ENCODE data around the gene VPS37D. TPM values are rescaled to one million over a fixed set of nuclear protein-coding genes. Genes with fewer than 3 reads are reported as not detected.

VPS37D gene
- total and polyA plus RNA-seq, 2 experiments from 2014 or later, result 2.2 to 7.0 TPM

- no peak for TF ChIP-seq EZH2phosphoT487 (IDR thresholded peaks at IDR 0.05; ENCODE audit: unreplicated experiment)
- no peak for TF ChIP-seq EZH2 (IDR thresholded peaks at IDR 0.05; ENCODE audit: low read depth, unreplicated experiment)
- no peak for TF ChIP-seq ZNF331 (CRISPR knock-in tag; IDR thresholded peaks at IDR 0.05; ENCODE audit: low read depth)
- TF ChIP-seq STAT1 (IDR thresholded peaks at IDR 0.05; ENCODE audit: unreplicated experiment), result no peak
- no peak for TF ChIP-seq CREB1 (CRISPR knock-in tag; IDR thresholded peaks at IDR 0.05; ENCODE audit: low read depth)
Observed at GRCh38 chr7:73669858-73670385, 2.3 kb downstream of the VPS37D start (continued).

- H3K9me2 ChIP-seq (ENCODE audit: insufficient read depth), result no peaks in the 10 kb centered on the region
- peaks cover 11% of the 10 kb centered on the region for H3K27me3 ChIP-seq (ENCODE audit: insufficient read depth)
- H3K4me1 Mint-ChIP-seq, result peaks cover 17% of the 10 kb centered on the region; the same call in 2 of the 3 replicates
- no peak overlapping the region for H3K4me3 Mint-ChIP-seq
- ATAC-seq, result peak; percentile 17
- no peaks in the 10 kb centered on the region for H3K9me3 Mint-ChIP-seq
- DNase-seq (ENCODE audit: low spot score), result no peak
- H3K36me3 ChIP-seq (ENCODE audit: insufficient read depth), result no peaks in the 10 kb centered on the region
- TF ChIP-seq STAT1 (IDR thresholded peaks at IDR 0.05; ENCODE audit: unreplicated experiment), result no peak
- TF ChIP-seq POLR2AphosphoS5 (IDR thresholded peaks at IDR 0.05; ENCODE audit: low read depth), result no peak
- TF ChIP-seq EZH2phosphoT487 (IDR thresholded peaks at IDR 0.05; ENCODE audit: unreplicated experiment), result no peak
- TF ChIP-seq EZH2 (IDR thresholded peaks at IDR 0.05; ENCODE audit: low read depth, unreplicated experiment), result no peak
- TF ChIP-seq CTCF (conservative IDR thresholded peaks at IDR 0.05; ENCODE audit: low read depth in 2 of 2), result no peak
- peaks cover 19% of the 10 kb centered on the region; the same call in 1 of the 2 replicates for H3K4me1 ChIP-seq (ENCODE audit: insufficient read depth)
- H4K20me1 ChIP-seq (replicated peaks; ENCODE audit: insufficient read depth), result no peaks in the 10 kb centered on the region; the same call in 1 of the 2 replicates
- H3K4me2 ChIP-seq, result peak overlapping the region; percentile 76
- peak overlapping the region; percentile 49 for H3K4me3 ChIP-seq
- no peaks in the 10 kb centered on the region for H3K79me2 ChIP-seq (replicated peaks; ENCODE audit: insufficient read depth)
- H3F3A ChIP-seq (replicated peaks; ENCODE audit: low read depth), result 0 out of 2 replicates have a peak, but pooled peaks cover 5% of the 10 kb centered on the region
- peaks cover 3% of the 10 kb centered on the region; the same call in 1 of the 3 replicates for H3K36me3 Mint-ChIP-seq (ENCODE audit: low read depth)
- no peak overlapping the region for H3K27ac ChIP-seq (ENCODE audit: low read depth)
- H3K27me3 Mint-ChIP-seq (ENCODE audit: insufficient read depth, low read depth, poor library complexity), result peaks cover 16% of the 10 kb centered on the region
- H2AFZ ChIP-seq, result 0 out of 2 replicates have a peak overlapping the region, but pooled peaks have one; percentile 47
- no peak overlapping the region for H3K27ac Mint-ChIP-seq
Observed at GRCh38 chr7:73671322-73671661, 3.7 kb downstream of the VPS37D start.

GRCh38 chr7:73671857-73672445 lies 4.3 kb downstream of the VPS37D start:
- no peak overlapping the region for H3K4me2 ChIP-seq
- DNase-seq (ENCODE audit: low spot score), result no peak
- Mint-ChIP-seq H3K4me1 (peaks cover 17% of the 10 kb centered on the region; the same call in 2 of the 3 replicates), H3K4me3 (no peak overlapping the region), H3K9me3 (no peaks in the 10 kb centered on the region), H3K27me3 (ENCODE audit: insufficient read depth, low read depth, poor library complexity) (peaks cover 16% of the 10 kb centered on the region), H3K27ac (no peak overlapping the region), H3K36me3 (ENCODE audit: low read depth) (peaks cover 3% of the 10 kb centered on the region; the same call in 1 of the 3 replicates)
- H2AFZ ChIP-seq, result no peak overlapping the region
- H3K27me3 ChIP-seq (ENCODE audit: insufficient read depth), result peaks cover 9% of the 10 kb centered on the region
- no peaks in the 10 kb centered on the region; the same call in 1 of the 2 replicates for H4K20me1 ChIP-seq (replicated peaks; ENCODE audit: insufficient read depth)
- peaks cover 19% of the 10 kb centered on the region; the same call in 1 of the 2 replicates for H3K4me1 ChIP-seq (ENCODE audit: insufficient read depth)
- H3K27ac ChIP-seq (ENCODE audit: low read depth), result no peak overlapping the region
- H3K79me2 ChIP-seq (replicated peaks; ENCODE audit: insufficient read depth), result no peaks in the 10 kb centered on the region
- H3K9me2 ChIP-seq (ENCODE audit: insufficient read depth), result no peaks in the 10 kb centered on the region
- H3F3A ChIP-seq (replicated peaks; ENCODE audit: low read depth), result 0 out of 2 replicates have a peak, but pooled peaks cover 2% of the 10 kb centered on the region
- no peak overlapping the region for H3K4me3 ChIP-seq
- ATAC-seq, result no peak
- no peaks in the 10 kb centered on the region for H3K36me3 ChIP-seq (ENCODE audit: insufficient read depth)
- TF ChIP-seq ETS1 (IDR thresholded peaks at IDR 0.05), result no peak
- no peak for TF ChIP-seq JUNB (IDR thresholded peaks at IDR 0.05; ENCODE audit: unreplicated experiment)
- no peak for TF ChIP-seq ZNF114 (CRISPR knock-in tag; IDR thresholded peaks at IDR 0.05)
- TF ChIP-seq CREB1 (CRISPR knock-in tag; IDR thresholded peaks at IDR 0.05; ENCODE audit: low read depth), result no peak
- TF ChIP-seq STAT1 (IDR thresholded peaks at IDR 0.05; ENCODE audit: unreplicated experiment), result no peak
- no peak for TF ChIP-seq EZH2phosphoT487 (IDR thresholded peaks at IDR 0.05; ENCODE audit: unreplicated experiment)

All from GM23338 (cell line).